B cell (primary cell): Measurements from ENCODE around the gene CYB5D1. TPM values are rescaled to one million over a fixed set of nuclear protein-coding genes. Genes with fewer than 3 reads are reported as not detected.
A peak's percentile ranks its signal among the peaks of the same experiment; 100 is the strongest.

Experiments
- ATAC-seq: fragments of 200-7000 bp; cut with Tn5 transposase; one replicate; pipeline ENCODE4 v1.10.0; 2021; ENCODE audit warnings: low read depth, mild to moderate bottlenecking, moderate number of reproducible peaks, moderate library complexity
- CTCF ChIA-PET: fragments of 350-600 bp; sonication (Branson Sonifier 250); formaldehyde crosslinking; loops from one replicate; lab custom pipeline; 2021; ENCODE audit warnings: antibody characterized with exemption, inconsistent platforms; lab: Charles Lee
- POLR2A ChIA-PET: fragments of 350-600 bp; sonication (Branson Sonifier 250); formaldehyde crosslinking; loops from one replicate; lab custom pipeline; 2021; ENCODE audit warnings: antibody characterized with exemption; lab: Charles Lee
- DNase-seq: peaks from one replicate; pipeline ENCODE4 v3.0.0; 2013
- H2AFZ ChIP-seq: 2 replicates; pipeline ENCODE4 v1.6.1; 2012; ENCODE audit warnings: mild to moderate bottlenecking, low read depth, low read length; ENCODE audit not compliant: insufficient read depth, poor library complexity, severe bottlenecking
- H3K27ac ChIP-seq, 2 donors: 1 replicate in 1 of 2; 2 replicates in 1 of 2; pipeline ENCODE4 v1.5.1; 2012 to 2013; ENCODE audit warnings: low read length in 2 of 2, mild to moderate bottlenecking in 2 of 2, moderate library complexity in 1 of 2
- H3K27me3 ChIP-seq, 4 experiments: fragments of 200-600 bp in 1 of 4; sonication (generic) in 1 of 4; replicated peaks in 1 of 4; 1 replicate in 2 of 4; 2 replicates in 2 of 4; pipeline versions ENCODE4 v1.6.1 to v1.7.0; 2013 to 2016; ENCODE audit warnings: low read length in 3 of 4, mild to moderate bottlenecking in 2 of 4, mixed read lengths in 1 of 4, moderate library complexity in 1 of 4; ENCODE audit not compliant: insufficient read depth in 4 of 4, control insufficient read depth in 3 of 4; ENCODE audit errors: control extremely low read depth in 1 of 4
- H3K36me3 ChIP-seq, 2 experiments: replicated peaks in 1 of 2; 1 replicate in 1 of 2; 2 replicates in 1 of 2; pipeline versions ENCODE4 v1.6.1 to v1.7.1; 2013; ENCODE audit warnings: low read length in 1 of 2; ENCODE audit not compliant: insufficient read depth in 2 of 2, control insufficient read depth in 1 of 2; ENCODE audit errors: control extremely low read depth in 1 of 2, extremely low read depth in 1 of 2
- H3K4me1 ChIP-seq, 2 donors: fragments of 200-600 bp in 1 of 2; sonication (generic) in 1 of 2; 1 replicate in 1 of 2; 2 replicates in 1 of 2; pipeline versions ENCODE4 v1.5.1 to v1.6.1; 2013 to 2017; ENCODE audit warnings: low read length in 2 of 2; ENCODE audit not compliant: control insufficient read depth in 2 of 2, insufficient read depth in 2 of 2
- H3K4me2 ChIP-seq: replicated peaks from 2 replicates; pipeline ENCODE3; 2012; ENCODE audit warnings: mild to moderate bottlenecking, low read depth, low read length; ENCODE audit not compliant: poor library complexity, severe bottlenecking
- H3K4me3 ChIP-seq, 5 experiments: fragments of 200-600 bp in 1 of 5; sonication (generic) in 1 of 5; 1 replicate in 3 of 5; 2 replicates in 2 of 5; pipeline versions ENCODE4 v1.5.1 to v1.7.0; 2011 to 2016; ENCODE audit warnings: low read length in 4 of 5, mild to moderate bottlenecking in 4 of 5, low read depth in 2 of 5, control low read depth in 1 of 5, moderate library complexity in 1 of 5; ENCODE audit not compliant: insufficient read depth in 1 of 5; ENCODE audit errors: control extremely low read depth in 1 of 5, extremely low read depth in 1 of 5
- H3K79me2 ChIP-seq: fragments of 200-600 bp; sonication (generic); one replicate; pipeline ENCODE4 v1.6.0; 2016; ENCODE audit warnings: low read length; ENCODE audit not compliant: control insufficient read depth, insufficient read depth
- H3K9ac ChIP-seq: fragments of 200-600 bp; sonication (generic); 2 replicates; pipeline ENCODE4 v1.6.1; 2017; ENCODE audit warnings: mild to moderate bottlenecking, low read length, moderate library complexity
- H3K9me3 ChIP-seq, 3 donors: one replicate each; pipeline versions ENCODE4 v1.6.1 to v1.7.1; 2013; ENCODE audit warnings: low read length in 2 of 3; ENCODE audit not compliant: control insufficient read depth in 2 of 3, insufficient read depth in 1 of 3; ENCODE audit errors: control extremely low read depth in 1 of 3
- H4K20me1 ChIP-seq: 2 replicates; pipeline ENCODE4 v1.6.0; 2012; ENCODE audit warnings: mild to moderate bottlenecking, low read length; ENCODE audit not compliant: insufficient read depth, control insufficient read depth, poor library complexity, severe bottlenecking
- H3K27ac Mint-ChIP-seq: one replicate; pipeline ENCODE4 v1.8.0; 2021; ENCODE audit warnings: mixed read lengths
- H3K27me3 Mint-ChIP-seq: one replicate; pipeline ENCODE4 v1.8.0; 2021; ENCODE audit warnings: mixed read lengths
- H3K4me1 Mint-ChIP-seq: one replicate; pipeline ENCODE4 v1.8.0; 2021; ENCODE audit warnings: mixed read lengths
- H3K4me3 Mint-ChIP-seq: one replicate; pipeline ENCODE4 v1.8.0; 2021; ENCODE audit warnings: mixed read lengths
- H3K9me3 Mint-ChIP-seq: one replicate; pipeline ENCODE4 v1.8.0; 2022; ENCODE audit warnings: mixed read lengths; ENCODE audit not compliant: insufficient read depth
- CTCF ChIP-seq: fragments of 200-600 bp; IDR thresholded peaks from one replicate; pipeline ENCODE4 v1.8.0; 2022; ENCODE audit warnings: antibody characterized with exemption, mild to moderate bottlenecking
- EZH2 ChIP-seq: IDR thresholded peaks from 2 replicates; pipeline ENCODE4 v1.6.1; 2012; ENCODE audit warnings: borderline replicate concordance, low read depth, mild to moderate bottlenecking, moderate library complexity, low read length; ENCODE audit not compliant: insufficient read depth, poor library complexity, severe bottlenecking
- WGBS: methylation state at CpG from one replicate; pipeline ENCODE4 v1.1.5; 2013; ENCODE audit warnings: missing lambda C conversion rate; ENCODE audit not compliant: insufficient coverage; 5-methylcytosine and 5-hydroxymethylcytosine counted together
- intact Hi-C: fragments of 100-400 bp; cut with micrococcal nuclease; formaldehyde crosslinking; loops from one replicate; pipeline ENCODE4 v1.10.0; 2022
- polyA plus RNA-seq: library from polyadenylated mRNA; depleted of rRNA; stranded (reverse); fragments of >200 nt; gene quantifications from 2 replicates; pipeline ENCODE4 v1.2.3, GENCODE V29; 2012
- total RNA-seq, 2 donors: library from RNA; stranded (reverse); fragments of 120-200 nt in 1 of 2; gene quantifications; 1 replicate in 1 of 2; 2 replicates in 1 of 2; pipeline versions ENCODE4 v1.2.3 to v1.2.4, GENCODE V29; 2013 to 2022

CYB5D1 gene
- total and polyA plus RNA-seq, 2 donors (not counting 1 experiment from before 2014, with no cell fraction given): 6.3 to 10.2 TPM

- Histone ChIP-seq H4K20me1 (no peaks in the 10 kb centered on the region), H3K4me3 (peak overlapping the region; percentile 63 to 81 (median 72)), H3K36me3 (peaks cover 0 to 2% of the 10 kb centered on the region in 2 experiments), H3K4me2 (peak overlapping the region; percentile 86), H3K27ac (peak overlapping the region; percentile 46 to 68), H2AFZ (peak overlapping the region; percentile 69), H3K9me3 (no peaks in the 10 kb centered on the region), H3K9ac (peak overlapping the region; percentile 68), H3K27me3 (no peaks in the 10 kb centered on the region), H3K79me2 (peaks cover 14% of the 10 kb centered on the region), H3K4me1 (peaks cover 32 to 47% of the 10 kb centered on the region in 2 donors)
- ATAC-seq: peak; percentile 25
- no peak for TF ChIP-seq CTCF
- no peak for TF ChIP-seq EZH2
- ChIA-PET POLR2A (interaction anchor here (0.7 to 1.4 kb wide), 5 partner anchors 29 to 52 kb away, joined by 3 to 8 read pairs (median 4); partner anchors contain the start of genes NAA38 and RNF227), CTCF (interaction anchor here (0.6 to 1.4 kb wide), 8 partner anchors 17 to 171 kb away, joined by 3 to 5 read pairs (median 3); partner anchors contain the start of genes CYB5D1, NAA38 and RNF227)
- Mint-ChIP-seq H3K27me3 (no peaks in the 10 kb centered on the region), H3K4me3 (no peak overlapping the region), H3K9me3 (no peaks in the 10 kb centered on the region), H3K4me1 (peaks cover 3% of the 10 kb centered on the region), H3K27ac (no peak overlapping the region)
- intact Hi-C loops: loop anchor here (10.0 kb wide), 1 partner anchor 141 kb away; no protein-coding TSS in a partner anchor
- 1% methylated on average over 47 of the region's 64 CpGs for WGBS
- peak; percentile 64 for DNase-seq
Observed at GRCh38 chr17:7885367-7886226, 27.8 kb downstream of the CYB5D1 start.
